DLD1 (cell line): ENCODE measurements around the gene GPC5.

Experiments used
- in situ Hi-C: cut with HindIII; loops from 2 replicates; pipeline ENCODE4 v1.10.0; 2017; ENCODE audit warnings: low sequenced_read_pairs

Gene GPC5

DNA sequence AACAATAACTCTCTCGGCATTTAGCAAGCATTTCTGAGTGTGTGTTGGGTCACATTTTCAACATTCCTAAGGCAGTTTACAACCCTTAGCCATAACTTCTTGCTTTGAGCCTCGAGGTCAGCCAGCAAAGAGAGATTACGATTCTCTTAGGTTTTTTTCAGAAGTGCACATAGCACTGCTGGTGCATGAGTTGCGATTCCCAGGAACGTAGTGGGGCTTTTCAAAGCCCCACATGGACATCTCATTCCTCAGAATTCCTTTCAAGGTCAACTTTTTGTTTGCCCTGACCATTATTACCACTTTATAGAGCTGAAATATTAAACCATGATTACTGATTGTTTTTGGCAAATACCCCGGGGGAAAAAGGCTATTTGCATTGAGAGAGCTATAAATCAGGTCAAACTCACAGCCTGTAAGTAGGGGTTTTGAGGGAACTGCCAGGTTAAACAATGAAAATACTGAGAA is 705.3 kb downstream of the GPC5 start:
- in situ Hi-C loops, result no loop called here

DNA sequence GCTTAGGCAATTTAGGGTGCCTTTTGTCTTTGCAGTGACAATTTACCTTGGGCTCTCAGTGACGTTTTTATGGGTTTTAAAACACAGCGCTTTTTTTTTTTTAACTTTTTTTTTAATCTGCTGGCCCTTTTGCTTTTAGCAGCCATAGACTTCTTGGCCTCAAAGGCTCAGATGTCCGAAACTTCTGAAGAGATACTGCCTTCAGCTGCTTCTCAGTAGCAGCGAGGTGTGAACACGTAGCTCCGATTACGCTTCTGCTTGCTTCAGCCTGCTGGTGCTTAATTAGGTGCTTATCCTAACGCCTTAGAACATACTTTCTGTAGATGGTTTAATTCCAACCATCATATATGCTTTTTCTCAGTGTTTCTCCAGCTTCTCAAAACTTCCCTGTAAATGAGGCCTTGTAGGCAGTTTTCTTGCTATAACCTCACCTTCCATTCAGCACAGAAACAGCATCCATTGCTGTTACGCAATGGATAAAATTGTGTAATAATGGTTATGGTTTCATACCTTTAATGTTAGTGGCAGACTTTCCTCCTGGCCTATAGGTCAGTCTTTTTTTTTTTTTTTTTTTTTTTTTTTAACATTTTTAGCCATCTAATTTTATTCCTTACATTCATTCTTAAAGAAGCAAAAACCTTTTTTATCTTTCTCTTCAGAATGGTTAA is 723.9 kb downstream of the GPC5 start:
- in situ Hi-C loops, result no loop called here

DNA sequence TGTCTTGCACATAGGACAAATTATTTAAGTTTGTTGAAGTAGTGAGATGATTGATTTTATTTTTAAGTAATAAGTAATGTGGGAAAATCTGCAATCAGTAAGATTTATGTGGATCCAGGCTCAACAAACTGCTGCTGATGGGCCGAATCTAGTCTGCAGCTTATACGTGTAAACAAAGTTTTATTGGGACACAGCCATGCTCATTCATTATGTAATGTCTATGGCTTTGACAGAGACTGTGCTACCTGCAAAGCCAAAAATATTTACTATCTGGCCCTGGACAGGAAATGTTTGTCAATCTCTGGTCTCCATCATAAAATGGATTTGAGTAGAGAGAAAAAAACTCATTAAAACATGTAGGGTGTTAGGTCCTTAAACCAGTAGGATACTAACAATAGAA is 728.0 kb downstream of the GPC5 start:
- in situ Hi-C loops, result no loop called here

DNA sequence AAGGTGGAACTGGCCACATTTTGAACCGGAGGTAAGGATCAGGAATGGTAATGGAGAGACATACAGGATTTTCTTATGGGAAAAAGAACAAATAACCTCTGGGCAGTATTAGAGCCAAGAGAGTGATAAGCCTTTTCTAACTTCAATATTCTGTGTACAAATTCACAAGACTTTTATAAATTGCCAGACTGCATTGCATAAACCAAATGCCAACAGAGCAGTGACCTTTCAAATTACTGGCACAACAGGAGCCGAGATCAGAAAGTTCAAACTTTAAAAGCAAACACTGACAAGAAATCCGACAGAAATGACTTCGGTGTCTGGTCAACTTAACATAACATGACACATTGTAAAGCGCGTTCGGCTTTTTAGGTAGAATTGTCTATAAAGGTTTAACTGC is 737.1 kb downstream of the GPC5 start:
- in situ Hi-C loops, result no loop called here

DNA sequence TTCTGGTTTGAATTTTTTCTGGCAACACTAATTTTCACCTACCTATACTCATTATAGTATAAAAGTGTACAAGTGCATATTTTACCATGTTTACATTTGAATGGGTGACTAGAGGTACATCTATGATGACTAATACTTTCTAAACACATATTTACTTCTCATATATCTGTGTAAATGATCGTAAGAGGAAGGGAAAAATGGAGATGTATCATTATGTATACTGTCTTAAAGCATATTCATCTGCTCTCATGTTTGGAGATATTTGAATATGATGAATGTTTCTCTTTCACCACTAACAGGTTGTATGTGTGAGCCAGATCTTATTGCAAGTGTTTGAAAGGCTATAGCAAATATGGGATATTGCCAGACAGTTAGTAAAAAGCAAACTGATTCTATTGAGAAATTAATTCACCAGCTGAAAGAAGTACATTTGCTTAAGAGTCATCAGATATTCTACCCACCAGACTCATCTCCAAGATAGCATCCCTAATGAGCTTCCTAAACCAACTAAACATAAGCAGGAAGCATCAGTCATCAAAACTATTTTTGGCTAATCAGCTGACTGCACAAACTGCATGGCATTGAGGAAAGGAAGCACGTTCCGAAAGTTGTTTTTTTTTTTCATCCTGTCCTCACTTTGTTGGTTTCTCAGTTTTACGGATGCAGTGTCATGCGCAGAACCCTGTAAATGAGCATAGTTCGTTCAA is 738.2 kb downstream of the GPC5 start:
- in situ Hi-C loops, result no loop called here

DNA sequence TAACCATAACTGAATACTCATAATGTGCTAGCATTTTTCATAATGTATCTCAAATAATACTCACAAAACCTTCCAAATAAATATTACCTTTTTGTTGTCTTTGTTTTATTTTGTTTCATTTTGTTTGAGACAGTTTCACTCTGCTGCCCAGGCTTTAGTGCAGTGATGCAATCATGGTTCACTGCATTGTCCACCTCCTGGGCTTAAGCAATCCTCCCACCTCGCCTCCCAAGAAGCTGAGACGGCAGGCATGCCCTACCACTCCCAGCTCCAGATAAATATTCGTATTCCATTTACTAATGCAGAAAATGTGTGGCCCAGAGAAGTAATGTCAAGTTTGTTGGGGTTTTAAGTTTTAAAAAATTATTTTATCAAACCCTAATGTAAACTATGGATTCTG is 739.1 kb downstream of the GPC5 start:
- in situ Hi-C loops, result no loop called here

DNA sequence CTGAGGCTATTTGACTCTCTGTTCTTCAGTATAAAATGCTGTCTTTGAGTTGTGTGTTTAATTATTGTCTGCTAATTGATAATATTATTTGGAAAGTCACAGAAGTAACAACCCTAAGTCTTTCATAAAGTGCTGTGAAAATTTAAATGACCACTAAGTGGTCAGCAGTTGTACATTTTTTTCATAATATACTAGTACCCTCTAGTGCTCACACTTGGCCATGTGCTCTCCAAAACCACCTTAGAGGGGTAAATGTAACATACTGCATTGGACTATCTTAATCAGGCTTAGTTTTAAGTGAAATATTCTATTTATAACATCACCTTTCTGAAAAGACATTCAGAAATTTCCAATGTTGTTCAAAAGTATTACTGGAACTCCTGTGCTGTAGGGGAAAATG is 745.3 kb downstream of the GPC5 start:
- in situ Hi-C loops, result no loop called here

DNA sequence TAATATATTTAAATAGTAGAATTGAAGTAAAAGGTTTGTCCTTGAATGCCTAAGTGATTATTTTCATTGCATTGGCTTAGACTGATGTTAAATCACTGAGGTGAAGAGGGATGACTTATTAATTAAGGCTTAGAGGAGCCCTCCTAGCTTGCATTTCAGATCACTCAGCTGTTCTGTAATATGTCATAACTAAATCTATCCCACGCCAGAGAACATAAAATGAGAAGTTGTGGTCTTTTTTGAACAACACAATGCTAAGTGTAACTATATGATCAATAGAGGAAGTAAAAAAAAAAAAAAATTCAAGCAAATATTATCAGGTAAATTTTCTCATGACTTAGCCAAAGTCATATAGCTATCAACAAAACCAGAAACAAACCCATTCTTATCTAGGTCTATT is 752.2 kb downstream of the GPC5 start:
- in situ Hi-C loops, result no loop called here

DNA sequence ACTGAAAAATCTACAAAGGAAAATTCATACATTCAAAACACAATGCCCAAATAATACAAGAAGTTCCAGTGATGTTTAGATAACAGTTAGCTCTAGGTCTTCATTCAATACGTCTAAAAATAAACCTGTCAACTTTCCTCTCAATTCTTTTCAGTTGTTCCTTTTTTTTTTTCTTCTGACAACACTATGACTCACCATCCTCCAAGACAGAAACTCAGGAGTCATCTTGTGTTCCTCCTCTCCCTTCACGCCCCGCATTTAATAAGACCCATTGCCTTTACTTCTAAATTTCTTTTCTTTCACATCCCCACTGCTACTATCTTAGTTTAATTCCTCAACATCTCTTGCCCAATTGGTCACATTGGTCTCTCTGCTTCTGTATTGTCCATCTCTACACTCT is 759.9 kb downstream of the GPC5 start:
- in situ Hi-C loops, result no loop called here

DNA sequence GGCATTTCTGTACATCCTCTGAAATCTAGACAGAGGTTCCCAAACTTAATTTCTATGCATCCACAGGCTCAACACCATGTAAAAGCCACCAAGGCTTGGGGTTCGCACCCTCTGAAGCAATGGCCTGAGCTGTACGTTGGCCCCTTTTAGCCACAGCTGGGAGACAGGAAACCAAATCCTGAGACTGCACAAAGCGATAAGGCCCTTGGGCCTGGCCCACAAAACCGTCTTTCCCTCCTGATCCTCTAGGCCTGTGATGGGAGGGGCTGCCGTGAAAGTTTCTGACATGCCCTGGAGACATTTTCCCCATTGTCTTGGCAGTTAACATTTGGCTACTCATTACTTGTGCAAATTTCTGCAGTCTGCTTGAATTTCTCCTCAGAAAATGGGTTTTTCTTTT is 766.4 kb downstream of the GPC5 start:
- in situ Hi-C loops, result no loop called here

DNA sequence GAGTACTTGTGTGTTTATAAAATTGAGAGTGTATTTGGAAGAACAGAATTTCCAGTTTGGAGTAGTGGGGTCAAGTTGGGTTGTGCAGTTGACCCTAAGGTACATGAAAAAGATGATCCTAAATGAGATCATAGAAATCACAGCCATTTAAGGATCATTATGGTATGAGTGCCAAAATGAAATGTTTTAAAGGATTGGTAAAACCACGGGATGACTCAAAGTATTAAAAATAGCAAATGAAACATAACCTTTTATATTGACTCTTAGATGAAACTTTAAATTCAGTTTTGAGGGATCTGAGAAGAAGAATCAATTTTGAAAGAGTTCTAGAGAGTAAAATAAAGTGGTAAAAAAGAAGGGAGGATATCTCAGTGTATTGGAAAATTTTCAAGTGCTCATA is 773.8 kb downstream of the GPC5 start:
- in situ Hi-C loops, result no loop called here

DNA sequence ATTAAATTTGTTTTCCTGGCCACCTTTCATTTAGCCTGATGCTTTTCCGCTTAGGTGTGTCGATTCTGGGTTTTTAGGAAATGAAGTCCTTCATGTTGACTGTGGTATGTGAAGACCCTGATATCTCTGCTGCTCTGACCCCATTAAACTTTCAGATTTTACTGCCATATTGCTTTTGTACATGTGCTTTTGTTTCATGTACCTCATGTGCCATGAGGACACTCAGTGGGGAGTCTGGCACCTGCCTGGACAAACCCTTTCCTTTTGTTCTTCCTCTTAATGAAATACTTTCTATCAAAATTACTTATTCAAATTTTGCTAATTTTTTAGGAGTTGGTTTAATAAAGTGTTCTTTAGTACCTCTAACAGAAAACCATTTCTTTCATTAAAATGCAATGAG is 774.8 kb downstream of the GPC5 start:
- in situ Hi-C loops, result no loop called here

DNA sequence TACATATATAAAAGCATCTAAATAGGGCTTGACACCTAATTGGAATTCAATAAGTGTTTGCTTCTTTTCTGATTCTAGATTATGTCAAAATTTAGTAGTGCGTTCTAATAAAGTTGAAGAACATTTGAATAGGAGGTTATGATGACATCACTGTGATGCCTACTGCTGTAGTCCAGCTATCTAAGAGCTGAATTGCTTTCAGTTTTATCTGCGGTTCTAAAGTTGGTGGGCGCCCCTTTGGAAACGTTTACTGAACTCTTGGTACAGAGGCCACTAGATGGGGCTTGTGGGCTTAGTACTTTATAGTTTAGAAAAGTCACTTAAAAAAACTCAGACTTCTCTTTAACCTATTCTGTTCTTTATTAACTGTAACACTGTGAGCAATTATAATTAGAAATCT is 776.9 kb downstream of the GPC5 start:
- in situ Hi-C loops, result no loop called here

DNA sequence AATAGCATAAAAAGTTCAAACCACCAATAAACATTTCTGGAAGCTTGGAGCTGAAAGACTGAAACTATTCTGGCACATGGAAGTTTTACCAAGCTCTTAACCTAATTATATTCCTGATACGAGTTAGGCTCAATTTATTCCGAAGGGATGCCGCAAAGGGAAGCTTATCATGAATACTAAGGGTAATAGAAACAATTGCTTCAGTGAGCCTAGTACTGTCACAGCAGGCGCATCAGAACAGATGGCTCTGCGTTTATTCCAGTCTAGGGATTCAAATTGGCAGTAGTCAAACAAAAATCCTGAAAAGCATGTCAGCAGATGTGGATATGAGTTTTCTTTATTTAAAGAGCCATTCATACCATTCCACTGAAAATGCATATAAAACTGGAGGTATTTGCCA is 779.5 kb downstream of the GPC5 start:
- in situ Hi-C loops, result no loop called here

DNA sequence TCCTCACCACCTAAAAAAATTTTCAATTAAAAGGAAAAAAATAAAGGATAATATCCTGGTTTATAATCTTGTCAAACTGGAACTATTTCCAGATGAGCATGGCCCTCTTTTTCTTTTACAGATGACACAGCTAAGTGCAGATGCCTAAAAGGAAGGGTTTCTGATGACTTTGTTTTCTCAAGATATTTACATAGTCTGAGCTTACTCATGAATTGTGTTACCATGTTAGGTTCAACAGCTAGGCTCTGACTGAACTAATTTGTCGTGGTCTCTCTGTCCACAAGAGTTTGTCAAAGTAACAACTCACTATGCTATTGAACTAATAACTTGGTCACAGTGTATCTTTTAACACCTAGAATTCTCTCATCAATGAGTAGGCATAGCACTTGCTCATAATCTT is 780.8 kb downstream of the GPC5 start:
- in situ Hi-C loops, result no loop called here

DNA sequence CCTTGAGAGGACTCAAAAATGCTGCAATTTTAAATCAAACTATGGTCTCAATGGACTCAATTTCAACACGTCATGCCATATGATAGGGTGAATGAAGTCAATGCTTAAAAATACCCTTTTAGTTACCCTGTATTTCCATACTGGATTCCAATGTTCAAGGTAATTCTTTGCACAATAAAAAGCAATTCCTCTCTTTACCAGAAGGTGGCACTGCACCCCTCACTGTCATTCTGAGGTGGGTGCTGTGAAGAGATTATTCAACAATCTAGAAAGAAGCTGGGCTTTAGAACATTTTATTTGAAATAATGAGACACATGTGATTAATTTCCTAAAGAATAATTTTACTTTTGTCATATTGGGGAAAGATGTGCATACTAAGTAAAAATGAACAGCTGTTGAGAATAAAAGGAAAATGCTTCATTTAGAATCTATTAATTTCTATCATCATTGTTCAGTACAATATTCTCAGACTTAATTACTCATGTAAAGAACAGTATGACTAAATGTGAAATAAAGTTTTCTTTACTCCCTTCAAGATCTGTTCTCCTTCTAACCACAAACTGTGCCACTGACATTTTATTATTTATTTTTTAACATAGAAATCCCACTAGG is 789.1 kb downstream of the GPC5 start:
- in situ Hi-C loops, result no loop called here

DNA sequence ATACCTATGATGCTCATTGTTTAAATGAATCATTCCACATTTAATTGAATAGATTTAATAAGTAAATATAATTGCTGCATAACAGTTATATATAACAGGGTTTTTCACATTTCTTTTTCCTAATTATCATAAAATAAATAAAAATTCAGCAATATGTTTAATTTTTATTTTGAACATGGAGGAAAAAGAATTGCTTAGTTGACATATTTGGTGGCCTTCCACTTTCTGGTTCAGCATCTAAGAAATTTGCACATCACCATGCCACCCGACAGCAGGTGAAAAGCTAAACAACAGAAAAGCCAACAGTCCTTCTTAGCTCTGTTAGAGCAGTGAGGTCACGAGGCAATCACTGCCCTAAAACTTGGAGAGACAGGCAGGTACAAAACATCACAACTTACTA is 790.2 kb downstream of the GPC5 start:
- in situ Hi-C loops, result no loop called here

DNA sequence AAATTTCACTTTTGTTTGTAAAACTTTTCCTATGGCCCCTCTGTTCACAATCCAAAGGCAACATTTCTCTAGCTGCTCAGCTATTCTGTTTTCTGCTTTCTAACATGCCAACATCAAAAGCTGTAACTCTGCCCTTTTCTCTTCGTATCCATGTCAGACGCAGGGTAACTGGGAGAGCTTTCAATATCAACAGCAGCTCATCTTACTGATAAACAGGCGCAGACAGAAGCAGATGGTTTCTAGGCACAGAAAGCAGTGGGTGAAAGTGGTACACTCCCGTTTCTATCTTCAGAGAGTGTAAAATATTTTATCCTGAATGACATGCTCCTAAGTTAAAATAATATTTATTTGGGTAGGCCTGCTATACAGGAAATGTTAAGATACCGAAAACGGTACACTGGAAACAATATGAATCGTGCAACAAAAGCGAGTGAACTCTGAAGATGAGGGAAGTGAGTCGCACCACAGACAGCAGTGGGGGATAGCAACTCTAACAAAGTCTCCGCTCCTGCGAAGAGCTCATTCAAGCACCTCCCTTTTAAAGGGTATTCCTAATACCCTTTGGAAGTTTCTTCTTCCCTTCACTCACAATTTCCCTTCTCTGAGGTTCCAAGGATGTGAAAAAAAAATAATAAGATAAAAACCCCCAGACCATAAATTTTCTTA is 798.3 kb downstream of the GPC5 start:
- in situ Hi-C loops, result no loop called here

DNA sequence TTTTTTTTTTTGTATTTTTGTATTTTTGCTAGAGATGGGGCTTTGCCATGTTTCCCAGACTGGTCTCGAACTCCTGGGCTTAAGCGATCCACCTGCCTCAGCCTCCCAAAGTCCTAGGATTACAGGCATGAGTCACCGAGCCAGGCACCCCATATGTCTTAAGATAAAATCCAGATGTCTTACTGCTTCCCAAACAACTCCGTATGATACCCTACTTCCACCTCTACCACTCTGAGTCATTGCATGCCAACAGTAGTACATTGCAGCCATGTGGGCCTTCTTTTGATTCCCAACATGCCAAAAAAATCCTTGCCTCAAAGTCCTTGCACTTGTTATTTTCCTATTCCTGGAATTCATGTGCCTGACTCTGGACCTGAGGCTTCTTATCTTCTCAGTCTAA is 799.2 kb downstream of the GPC5 start:
- in situ Hi-C loops, result no loop called here

DNA sequence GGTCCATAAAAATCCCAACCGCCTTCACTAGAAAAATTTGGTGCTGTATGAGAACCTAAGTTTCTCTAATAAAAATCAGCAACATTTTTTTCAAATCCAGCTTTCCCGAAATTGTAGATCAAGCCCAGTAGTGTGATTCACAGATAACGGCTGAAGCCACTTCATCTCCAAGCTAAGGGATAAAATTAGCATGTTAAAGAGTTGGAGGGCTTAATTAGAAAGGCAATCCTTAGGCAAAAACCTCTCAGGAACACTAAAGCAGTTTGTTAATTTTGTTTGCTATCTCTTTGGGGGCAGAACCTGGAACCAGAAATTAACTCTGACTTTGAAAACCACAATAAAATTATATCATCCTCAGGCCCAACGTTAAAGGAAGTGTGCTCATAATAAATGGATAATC is 820.2 kb downstream of the GPC5 start:
- in situ Hi-C loops, result no loop called here

DNA sequence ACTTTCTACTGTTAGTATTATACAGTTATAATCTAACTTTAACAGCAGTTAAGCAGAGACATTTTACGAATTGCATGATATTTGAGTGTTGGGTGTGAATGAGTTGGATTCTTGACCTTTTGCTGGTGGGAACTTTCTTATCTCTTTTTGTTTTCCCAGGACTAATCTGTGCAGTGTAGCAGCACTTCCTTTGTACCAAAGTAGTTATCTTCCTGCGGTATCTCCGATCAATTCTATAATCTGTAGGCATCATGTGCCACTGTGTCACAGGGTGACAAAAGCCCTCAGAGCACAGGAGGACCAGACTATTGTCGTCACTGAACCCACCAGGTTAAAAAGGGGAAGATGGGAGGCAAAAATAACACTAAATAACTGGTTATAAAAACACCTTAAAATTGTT is 823.5 kb downstream of the GPC5 start:
- in situ Hi-C loops, result no loop called here
